Fibroblast of skin of scalp (primary cell): ENCODE measurements around the gene SIGMAR1.
A peak's percentile ranks its signal among the peaks of the same experiment; 100 is the strongest.

ENCODE experiments used
- DNase-seq: peaks from one replicate; pipeline ENCODE4 v3.0.0-alpha.2; 2013

Gene SIGMAR1

GRCh38 chr9:34603610-34604231 is 33.9 kb downstream of the SIGMAR1 start:
- peak; percentile 69 for DNase-seq

DNA sequence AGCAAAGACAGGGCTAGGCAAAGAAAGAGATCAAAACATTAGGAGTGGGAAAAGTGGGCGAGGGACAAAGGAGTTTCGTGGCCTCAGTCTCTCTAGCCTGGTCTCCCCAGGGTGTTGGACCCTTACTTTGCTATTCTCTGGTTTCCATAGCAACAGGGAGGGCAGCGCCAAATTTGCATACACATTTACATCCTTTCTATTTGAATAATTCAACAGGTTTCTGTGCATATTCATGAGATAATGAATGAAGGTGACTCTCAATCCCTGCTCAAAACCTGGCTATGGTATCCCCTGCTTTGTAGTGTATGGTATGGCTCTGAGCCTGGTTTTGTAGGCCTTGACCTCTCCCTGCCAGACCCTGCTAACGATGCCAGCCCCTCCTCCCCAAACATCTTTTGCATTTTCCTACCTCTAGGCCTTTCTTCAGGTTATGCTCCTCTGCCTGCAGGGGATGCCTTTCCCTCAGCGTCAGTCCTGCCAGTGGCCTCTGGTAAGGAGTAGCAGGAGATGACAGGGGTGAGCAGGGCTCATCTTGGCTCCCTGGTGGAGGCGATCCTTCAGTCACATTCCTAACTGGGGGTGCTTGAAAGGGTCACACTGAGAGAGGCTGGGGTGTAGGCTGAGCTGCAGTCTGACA is 35.5 kb downstream of the SIGMAR1 start:
- DNase-seq, result no peak

DNA sequence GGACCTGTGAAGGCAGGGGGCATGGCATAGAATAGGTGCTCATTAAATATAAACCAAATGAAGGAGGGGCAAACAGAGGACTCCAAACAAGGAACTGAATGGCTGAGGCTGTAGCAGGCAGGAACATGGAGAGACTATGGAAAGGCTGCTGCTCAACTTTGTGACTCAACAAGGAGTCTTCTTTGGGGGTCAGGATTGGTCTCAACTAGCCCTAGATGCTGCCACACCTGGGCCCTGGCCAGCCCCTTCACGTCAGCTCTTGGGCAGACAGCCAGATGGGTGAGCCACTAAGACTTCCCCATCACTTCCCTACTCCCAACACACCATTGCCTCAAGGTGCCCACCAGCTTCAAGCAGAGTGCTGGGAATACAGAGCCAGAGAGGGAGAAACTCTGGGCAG is 36.7 kb downstream of the SIGMAR1 start:
- DNase-seq, result no peak

DNA sequence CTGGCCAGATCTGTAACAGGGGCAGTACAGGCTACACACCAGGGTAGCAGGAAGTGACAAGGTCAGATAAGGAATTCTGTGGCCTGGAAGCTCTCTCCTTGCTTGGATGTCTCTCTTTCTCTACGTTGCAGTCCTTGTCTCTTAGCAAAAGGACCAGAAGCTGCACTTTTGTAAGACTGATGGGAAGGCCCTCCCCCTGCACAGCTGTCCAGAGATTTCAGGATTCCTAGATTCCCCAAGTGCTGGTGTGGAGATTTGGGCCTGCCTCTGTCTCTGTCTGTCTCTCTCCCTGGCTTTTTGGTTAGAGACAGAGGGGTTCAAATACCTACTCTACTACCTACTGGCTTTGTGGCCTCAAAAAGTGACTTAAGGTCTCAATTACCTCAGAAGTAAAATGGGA is 38.0 kb downstream of the SIGMAR1 start:
- DNase-seq, result no peak

DNA sequence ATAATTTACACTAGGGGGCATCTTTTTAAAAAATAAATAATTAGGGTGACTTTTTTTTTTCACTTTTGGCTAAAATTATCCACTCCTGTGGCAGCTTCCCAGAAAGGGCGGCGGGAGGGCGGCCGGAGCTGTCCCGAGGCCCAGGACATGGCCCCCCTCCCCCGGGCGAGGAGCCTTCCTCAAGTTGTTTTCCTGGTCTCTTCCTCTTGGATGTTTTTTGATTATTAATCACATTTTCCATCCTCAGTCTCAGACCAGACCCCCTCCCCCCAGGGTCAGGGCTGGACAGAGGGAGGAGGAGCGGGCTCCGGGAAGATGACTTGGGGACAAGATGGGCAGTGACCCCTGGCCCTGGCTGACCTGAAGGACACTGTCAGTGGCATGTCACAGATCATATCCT is 43.4 kb downstream of the SIGMAR1 start:
- no peak for DNase-seq

DNA sequence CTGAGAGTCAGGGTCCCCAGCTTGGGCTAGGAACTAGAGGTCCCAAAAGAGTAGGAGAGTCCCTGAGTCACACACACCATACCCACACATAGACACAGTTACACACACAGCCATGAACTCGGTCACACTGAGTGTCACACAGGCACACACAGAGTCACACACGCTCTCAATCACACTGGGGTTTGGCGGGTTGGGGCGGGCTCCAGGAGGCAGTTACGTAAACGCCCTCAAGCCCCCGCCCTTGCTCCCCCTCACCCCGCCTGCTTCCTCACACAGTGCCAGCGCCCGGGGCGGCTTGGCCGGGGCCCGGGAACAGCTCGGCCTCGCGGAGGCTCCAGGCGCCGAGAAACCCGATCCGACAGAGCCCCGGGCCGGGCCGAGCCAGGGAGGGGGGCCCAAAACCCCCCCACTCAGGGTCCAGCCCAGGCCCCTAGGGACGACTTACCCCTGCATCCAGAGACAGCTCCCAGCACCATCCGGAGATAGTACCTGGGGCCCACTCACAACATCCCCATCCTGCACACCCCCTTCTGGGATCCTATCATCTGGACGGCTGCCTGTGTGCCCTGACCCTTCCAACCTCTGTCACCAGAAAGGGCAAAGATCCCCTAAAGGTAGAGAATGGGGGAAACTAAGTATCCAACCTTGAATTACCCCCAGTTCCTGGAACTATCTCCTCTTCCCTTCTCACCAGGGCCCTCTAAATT is 44.5 kb downstream of the SIGMAR1 start:
- DNase-seq, result no peak

DNA sequence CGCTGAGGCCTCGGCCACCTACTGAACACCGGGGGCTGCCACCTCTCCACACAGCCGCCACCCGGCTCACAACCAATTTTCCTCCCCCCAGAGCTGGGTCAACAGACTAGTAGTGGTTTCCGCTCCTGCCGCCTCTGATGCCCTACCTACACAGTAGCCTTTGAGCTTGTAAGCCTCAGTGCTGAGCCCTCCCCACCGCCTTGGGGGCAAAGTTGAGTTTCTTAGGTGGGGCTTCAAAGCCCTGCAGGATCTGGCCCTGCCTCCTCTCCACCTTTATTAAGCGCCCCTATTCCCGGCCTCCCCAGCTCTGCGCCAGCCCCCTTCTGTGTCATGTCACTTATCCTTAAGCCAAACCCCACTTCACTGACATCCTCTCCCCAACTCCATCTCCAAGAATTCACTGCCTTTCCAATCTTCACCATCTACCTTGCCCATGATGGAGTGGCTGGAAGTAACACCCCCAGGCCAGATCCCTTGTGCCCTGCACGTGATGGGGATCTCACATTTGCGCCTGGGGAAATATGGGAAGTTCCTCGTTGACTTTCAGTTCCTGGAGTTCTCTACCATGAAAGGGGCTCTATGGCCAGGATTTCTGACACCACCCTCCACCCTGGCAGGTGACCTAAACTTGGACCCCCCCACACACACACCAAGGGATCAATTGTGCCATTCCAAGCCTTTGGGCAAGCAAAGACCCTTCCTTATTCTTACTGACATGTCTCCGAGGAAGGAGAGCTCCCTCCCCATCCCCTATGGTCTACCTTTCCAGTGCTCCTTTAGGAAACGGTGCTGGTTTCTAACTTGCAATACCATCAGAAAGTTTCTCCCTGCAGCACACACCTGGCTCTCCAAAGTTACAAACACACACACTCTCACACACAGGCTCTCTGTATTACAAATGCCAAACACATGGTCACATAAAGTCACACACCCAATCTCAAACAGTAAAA is 45.4 kb downstream of the SIGMAR1 start:
- DNase-seq, result no peak

DNA sequence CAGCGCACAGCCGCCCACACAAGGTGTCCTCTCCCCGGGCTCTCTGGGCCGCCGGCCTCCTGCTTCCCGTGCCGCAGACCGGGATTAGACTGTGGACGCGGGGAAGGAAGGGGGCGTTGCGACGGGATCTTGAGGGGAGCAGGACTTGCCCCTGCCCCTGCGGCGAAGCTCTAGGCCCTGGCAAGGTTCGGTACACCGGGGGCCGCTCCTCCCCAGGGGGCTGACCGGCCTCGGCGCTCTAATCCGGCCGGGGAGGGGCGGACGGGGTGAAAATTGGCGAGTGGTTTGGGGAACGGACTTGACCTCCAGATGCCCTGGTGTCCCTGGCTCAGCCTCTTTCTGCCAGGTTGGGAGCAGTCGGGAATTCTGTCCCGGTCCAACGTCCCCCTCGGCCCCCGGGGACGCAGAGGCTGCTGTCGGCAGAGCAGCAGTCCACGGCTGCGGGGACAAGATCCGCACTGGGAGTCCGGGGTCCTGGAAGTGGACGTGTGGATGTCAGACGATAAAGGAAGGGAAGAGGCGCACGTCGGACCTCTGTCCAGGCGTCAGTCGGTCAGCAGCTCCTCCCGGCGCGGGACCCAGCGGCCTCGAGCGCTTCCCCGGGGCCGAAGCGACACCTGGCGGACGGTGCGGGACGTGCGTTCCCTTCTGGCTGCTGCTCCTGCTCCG is 46.2 kb downstream of the SIGMAR1 start:
- DNase-seq, result peak; percentile 65

GRCh38 chr9:34590381-34591247 is 47.0 kb downstream of the SIGMAR1 start:
- no peak for DNase-seq

DNA sequence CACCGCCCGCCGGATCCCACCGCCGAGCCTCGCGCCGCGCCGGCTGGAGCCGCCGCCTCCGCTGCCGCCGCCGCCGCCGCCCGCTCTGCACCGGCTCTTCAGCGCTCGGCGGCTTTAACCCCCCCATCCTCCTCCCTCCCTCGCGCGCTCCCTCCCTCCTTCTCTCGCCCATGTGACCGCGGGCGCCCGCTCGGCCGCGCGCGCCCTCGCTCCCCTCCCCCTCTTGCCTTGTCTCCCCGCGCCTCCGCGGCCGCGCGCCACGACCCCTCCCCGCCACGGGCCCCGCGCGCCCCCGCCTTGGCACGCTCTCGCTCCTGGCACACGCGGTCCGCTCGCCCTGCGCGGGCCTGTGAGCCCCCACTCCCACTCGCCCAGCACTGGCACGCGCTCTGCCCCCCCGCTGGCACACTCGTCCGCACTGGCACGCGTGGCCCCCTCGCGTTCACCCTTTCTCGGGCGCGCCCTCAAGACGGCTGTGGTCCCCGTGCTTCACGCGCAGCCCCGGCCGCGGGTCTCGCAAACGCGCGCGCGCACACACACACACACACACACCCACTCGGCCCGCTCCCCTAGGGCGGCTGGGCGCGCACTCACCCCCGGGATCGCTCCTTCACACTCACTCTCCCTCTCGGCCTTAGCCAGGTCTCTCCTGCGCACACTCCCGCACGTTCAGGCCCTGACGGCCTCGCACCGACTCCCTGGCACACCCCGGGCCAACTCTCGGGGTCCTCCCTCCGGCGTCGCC is 47.8 kb downstream of the SIGMAR1 start, which contains the start of gene CNTFR:
CNTFR (minus strand) TSS at position 89 of the 745 bp plus-strand sequence. CDS start 20,743 bp downstream, outside the sequence.
- no peak for DNase-seq

DNA sequence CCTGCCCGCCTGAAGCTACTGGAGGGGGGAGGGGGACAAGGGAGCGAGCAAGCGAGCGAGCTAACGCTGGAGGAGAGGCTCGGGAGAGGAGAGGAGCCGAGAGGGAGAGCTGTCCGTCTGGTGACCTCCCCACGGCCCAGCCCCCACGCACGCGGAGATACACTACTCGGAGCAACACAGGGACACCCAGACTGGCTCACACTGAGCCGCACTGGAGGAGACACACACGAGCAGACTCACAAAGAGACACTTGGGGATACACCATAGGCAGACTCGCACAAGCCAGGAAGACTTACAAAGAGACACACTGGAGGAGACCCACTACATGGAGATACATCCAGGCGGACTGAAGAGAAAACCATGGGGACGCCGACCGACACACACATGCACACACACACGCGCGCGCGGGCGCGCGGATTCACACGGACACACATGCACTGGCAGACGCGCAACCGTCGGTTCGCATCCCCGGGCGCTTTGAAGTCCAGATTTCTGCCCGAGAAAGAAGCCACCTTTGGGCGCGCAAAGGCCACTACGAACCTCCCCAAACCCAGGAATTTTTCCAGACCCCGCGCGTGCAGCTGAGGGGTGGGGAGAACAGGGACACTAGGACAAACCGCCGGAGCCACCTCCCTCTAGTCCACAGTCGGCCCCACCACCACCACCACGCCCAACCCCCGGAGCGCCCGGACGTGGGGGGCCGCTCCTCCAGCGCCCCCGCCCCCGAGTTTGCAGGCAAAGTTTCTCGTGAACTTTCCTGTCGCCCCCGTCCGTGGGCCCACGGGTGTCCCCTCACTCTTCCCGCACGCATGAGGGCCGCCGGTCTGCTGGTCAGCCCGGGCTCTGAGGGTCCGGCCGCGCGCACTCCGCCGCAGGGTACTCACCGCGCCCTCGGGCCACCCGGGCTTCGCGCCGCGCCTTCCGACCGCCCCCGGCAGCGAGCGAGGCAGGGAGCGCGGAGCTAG is 48.6 kb downstream of the SIGMAR1 start:
- no peak for DNase-seq

DNA sequence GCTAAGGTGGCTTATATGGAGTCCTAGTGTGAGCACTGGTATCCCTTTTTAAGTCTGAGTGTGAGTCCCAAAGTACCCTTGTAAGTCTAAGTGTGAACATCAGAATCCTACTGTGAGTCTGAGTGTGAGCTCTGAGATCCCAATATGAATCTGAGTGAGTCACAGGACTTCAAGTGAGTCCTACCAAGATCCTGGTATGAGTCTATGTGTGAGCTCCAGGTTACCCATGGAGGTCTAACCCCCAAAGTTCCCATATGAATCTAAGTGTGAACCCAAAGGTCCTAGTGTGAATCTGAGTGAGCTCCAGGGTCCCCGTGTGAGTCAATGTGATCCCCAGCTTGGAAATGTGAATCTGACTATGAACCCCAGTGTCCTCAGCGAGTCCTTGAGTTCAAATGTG is 50.3 kb downstream of the SIGMAR1 start:
- DNase-seq, result no peak

GRCh38 chr9:34585946-34586669 is 51.5 kb downstream of the SIGMAR1 start:
- no peak for DNase-seq

DNA sequence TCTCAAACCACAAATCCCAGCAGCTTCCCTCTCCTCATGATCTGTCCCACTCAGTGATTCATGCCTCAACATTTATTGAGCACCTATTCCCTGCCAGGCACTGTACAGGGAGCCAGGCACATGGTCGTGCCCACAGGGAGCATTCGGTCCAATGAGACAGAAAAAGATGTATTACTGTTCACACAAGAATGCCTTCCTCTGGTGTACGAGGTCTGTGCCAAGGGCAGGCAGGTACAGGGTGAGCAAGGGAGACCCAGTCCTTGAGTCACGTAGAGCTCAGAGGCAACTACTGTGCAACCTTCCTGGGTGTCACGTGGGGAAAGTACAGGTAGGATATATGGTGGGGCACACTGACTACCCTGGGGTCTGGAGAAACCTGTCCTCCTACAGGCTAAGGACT is 52.6 kb downstream of the SIGMAR1 start:
- no peak for DNase-seq
